NB4 (cell line): Measurements from ENCODE around the gene IMPDH1.

Experiments used
- MYC ChIP-seq: IDR thresholded peaks from 2 replicates; pipeline ENCODE4 v1.6.1; 2011; ENCODE audit warnings: low read depth, low read length
- POLR2A ChIP-seq: IDR thresholded peaks from 2 replicates; pipeline ENCODE4 v1.6.1; 2011; ENCODE audit warnings: mild to moderate bottlenecking; ENCODE audit not compliant: insufficient read length; ENCODE audit errors: extremely low read depth
- TF ChIP-seq, protein P1 (sequence below): IDR thresholded peaks from one replicate; pipeline ENCODE4 v1.5.1; 2012; ENCODE audit warnings: low read depth, low read length
- TF ChIP-seq, protein P2 (sequence below): IDR thresholded peaks from 2 replicates; pipeline ENCODE4 v1.6.1; 2011; ENCODE audit warnings: low read depth, low read length

DNA sequence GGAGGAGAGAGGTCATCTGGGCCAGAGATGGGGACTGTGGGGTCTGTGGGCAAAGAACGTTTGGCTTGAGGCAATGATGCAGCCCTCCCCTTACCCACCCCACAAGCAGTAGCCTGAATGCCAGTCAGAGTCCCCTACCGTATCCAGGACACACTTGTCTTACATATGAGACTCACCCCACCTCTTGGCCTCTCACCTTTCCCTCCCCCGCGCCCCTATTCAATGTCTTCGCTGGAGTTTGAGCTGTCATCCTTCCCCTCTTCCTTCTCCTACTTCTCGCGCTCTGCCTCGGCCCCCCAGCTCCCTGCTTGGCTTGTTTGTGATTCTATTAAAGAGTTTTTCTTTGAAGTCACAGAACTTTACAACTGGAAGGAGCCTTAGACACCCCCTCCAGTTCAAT is 57.1 kb downstream of the IMPDH1 start:
- TF ChIP-seq, protein P1, sequence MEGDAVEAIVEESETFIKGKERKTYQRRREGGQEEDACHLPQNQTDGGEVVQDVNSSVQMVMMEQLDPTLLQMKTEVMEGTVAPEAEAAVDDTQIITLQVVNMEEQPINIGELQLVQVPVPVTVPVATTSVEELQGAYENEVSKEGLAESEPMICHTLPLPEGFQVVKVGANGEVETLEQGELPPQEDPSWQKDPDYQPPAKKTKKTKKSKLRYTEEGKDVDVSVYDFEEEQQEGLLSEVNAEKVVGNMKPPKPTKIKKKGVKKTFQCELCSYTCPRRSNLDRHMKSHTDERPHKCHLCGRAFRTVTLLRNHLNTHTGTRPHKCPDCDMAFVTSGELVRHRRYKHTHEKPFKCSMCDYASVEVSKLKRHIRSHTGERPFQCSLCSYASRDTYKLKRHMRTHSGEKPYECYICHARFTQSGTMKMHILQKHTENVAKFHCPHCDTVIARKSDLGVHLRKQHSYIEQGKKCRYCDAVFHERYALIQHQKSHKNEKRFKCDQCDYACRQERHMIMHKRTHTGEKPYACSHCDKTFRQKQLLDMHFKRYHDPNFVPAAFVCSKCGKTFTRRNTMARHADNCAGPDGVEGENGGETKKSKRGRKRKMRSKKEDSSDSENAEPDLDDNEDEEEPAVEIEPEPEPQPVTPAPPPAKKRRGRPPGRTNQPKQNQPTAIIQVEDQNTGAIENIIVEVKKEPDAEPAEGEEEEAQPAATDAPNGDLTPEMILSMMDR, result no peak
- TF ChIP-seq POLR2A (no peak), MYC (no peak)
- TF ChIP-seq, protein P2, sequence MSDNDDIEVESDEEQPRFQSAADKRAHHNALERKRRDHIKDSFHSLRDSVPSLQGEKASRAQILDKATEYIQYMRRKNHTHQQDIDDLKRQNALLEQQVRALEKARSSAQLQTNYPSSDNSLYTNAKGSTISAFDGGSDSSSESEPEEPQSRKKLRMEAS, result no peak
